Transverse colon (tissue), 4 donors: ENCODE measurements around the gene STAC2.

ENCODE experiments used
- CTCF ChIP-seq, 5 experiments: fragments of 200-600 bp in 3 of 5; fragments of 450-650 bp in 2 of 5; sonication (generic) in 3 of 5; IDR thresholded peaks; 1 replicate in 2 of 5; 2 replicates in 3 of 5; pipeline ENCODE4 v1.5.1; 2016 to 2017; ENCODE audit warnings: antibody characterized with exemption in 5 of 5, inconsistent platforms in 3 of 5, mild to moderate bottlenecking in 2 of 5, moderate library complexity in 1 of 5
- EP300 ChIP-seq: sonication (generic); formaldehyde crosslinking; IDR thresholded peaks from one replicate; pipeline ENCODE4 v1.6.1; 2017; ENCODE audit warnings: antibody characterized with exemption, low read depth
- POLR2A ChIP-seq: fragments of 450-650 bp; IDR thresholded peaks from one replicate; pipeline ENCODE4 v1.6.1; 2016; ENCODE audit warnings: antibody characterized with exemption, mild to moderate bottlenecking, moderate library complexity
- POLR2AphosphoS5 ChIP-seq, 3 donors: sonication (generic); formaldehyde crosslinking; IDR thresholded peaks; one replicate each; pipeline ENCODE4 v1.6.1; 2016; ENCODE audit warnings: antibody characterized with exemption in 3 of 3

- TF ChIP-seq CTCF (IDR thresholded peaks at IDR 0.05) (no peak), POLR2A (no peak), EP300 (no peak), POLR2AphosphoS5 (IDR thresholded peaks at IDR 0.05) (no peak)
Measured at GRCh38 chr17:39261286-39261685, 35.5 kb upstream of the STAC2 start.
